GM12801 (cell line): ENCODE measurements around the gene UBE2N.

ENCODE experiments used
- CTCF ChIP-seq: IDR thresholded peaks from one replicate; pipeline ENCODE4 v1.5.1; 2011; ENCODE audit warnings: control low read depth; ENCODE audit not compliant: insufficient read length; ENCODE audit errors: extremely low read depth

Gene UBE2N

GRCh38 chr12:93381161-93381975 lies 60.4 kb downstream of the UBE2N start:
- TF ChIP-seq CTCF = no peak

- no peak for TF ChIP-seq CTCF
Measured at GRCh38 chr12:93380480-93381121, 61.1 kb downstream of the UBE2N start.

GRCh38 chr12:93379981-93380361 lies 61.8 kb downstream of the UBE2N start:
- no peak for TF ChIP-seq CTCF

- no peak for TF ChIP-seq CTCF
Measured at GRCh38 chr12:93379326-93379980, 62.3 kb downstream of the UBE2N start.

GRCh38 chr12:93378998-93379325 lies 62.8 kb downstream of the UBE2N start:
- no peak for TF ChIP-seq CTCF

GRCh38 chr12:93377252-93378195 lies 64.2 kb downstream of the UBE2N start, which contains the start of gene NUDT4:
NUDT4 (plus strand) TSS chr12:93377925; CDS start chr12:93378323, 398 bp downstream.
- no peak for TF ChIP-seq CTCF
